Naive thymus-derived CD8-positive, alpha-beta T cell (primary cell): ENCODE data around the gene FOXD1. TPM values are rescaled to one million over a fixed set of nuclear protein-coding genes. Genes with fewer than 3 reads are reported as not detected.

Experiments used
- polyA plus RNA-seq, 3 donors: library from polyadenylated mRNA; unstranded; fragments of 300-500 nt; fragmentation: Illumina TruSeq; gene quantifications; one replicate each; pipeline ENCODE4 v1.2.3, GENCODE V29; 2021
- total RNA-seq, 8 experiments: library from RNA in 2 of 8; stranded (reverse) in 2 of 8; gene quantifications; one replicate each; pipeline ENCODE4 v1.2.3 and lab custom pipeline; 2021 to 2026

The FOXD1 gene
- total and polyA plus RNA-seq, 5 experiments from 2014 or later, result not detected

Other genes with a start within 250 kb of the FOXD1 start
- gene BTF3, start 49.7 kb upstream of the FOXD1 start, total RNA-seq, result 100 to 1,000 TPM; 697 to 751 TPM
- 100 to 1,000 TPM; 812 to 913 (median 878) TPM for gene BTF3, start 49.7 kb upstream of the FOXD1 start, polyA plus RNA-seq
- gene ANKRA2, start 116.9 kb upstream of the FOXD1 start, total RNA-seq, result 10 to 100 TPM; 57.8 to 64.2 TPM
- 10 to 100 TPM; 20.9 to 22.8 (median 21.8) TPM for gene ANKRA2, start 116.9 kb upstream of the FOXD1 start, polyA plus RNA-seq
- gene UTP15, start 117.0 kb upstream of the FOXD1 start, total RNA-seq, result 10 to 100 TPM; 28.1 to 32.9 TPM
- 1 to 10 TPM; 5.3 to 9.8 (median 7.9) TPM for gene UTP15, start 117.0 kb upstream of the FOXD1 start, polyA plus RNA-seq
- under 1 TPM in 1 of 2 experiments, not detected in 1; 0.52 TPM for gene ARHGEF28, start 177.4 kb upstream of the FOXD1 start, total RNA-seq
- gene ARHGEF28, start 177.4 kb upstream of the FOXD1 start, polyA plus RNA-seq, result not detected